T47D (cell line): ENCODE data around the gene TNS3.

Source experiments
- DNase-seq, 2 experiments: peaks; one replicate each; pipeline versions ENCODE4 v3.0.0 to v3.0.0-alpha.2; 2011 to 2012; ENCODE audit warnings: low read depth in 1 of 2, low spot score in 1 of 2
- JUND ChIP-seq: IDR thresholded peaks from 2 replicates; pipeline ENCODE4 v1.6.1; 2012; ENCODE audit warnings: low read depth
- in situ Hi-C: cut with HindIII; loops from 2 replicates; pipeline ENCODE4 v1.10.0; 2016; ENCODE audit warnings: low sequenced_read_pairs, low pct_unique_long_range_greater_than_20kb

The TNS3 gene

GRCh38 chr7:47368190-47368812 is 213.6 kb downstream of the TNS3 start:
- TF ChIP-seq JUND, result no peak
- no peak for DNase-seq
- in situ Hi-C loops, result no loop called here

GRCh38 chr7:47367369-47367768 is 214.5 kb downstream of the TNS3 start:
- TF ChIP-seq JUND, result no peak
- in situ Hi-C loops, result no loop called here

GRCh38 chr7:47366960-47367359 is 215.0 kb downstream of the TNS3 start:
- no peak for TF ChIP-seq JUND
- DNase-seq, result no peak
- in situ Hi-C loops, result no loop called here

More at GRCh38 chr7:47367369-47367768, 214.5 kb downstream of the TNS3 start:
- no peak for DNase-seq

GRCh38 chr7:47366211-47366610 is 215.7 kb downstream of the TNS3 start:
- in situ Hi-C loops, result no loop called here
- no peak for DNase-seq
- TF ChIP-seq JUND, result no peak

GRCh38 chr7:47362984-47363383 is 218.9 kb downstream of the TNS3 start:
- no peak for TF ChIP-seq JUND
- in situ Hi-C loops, result no loop called here
- no peak for DNase-seq

GRCh38 chr7:47361746-47362215 is 220.1 kb downstream of the TNS3 start:
- in situ Hi-C loops, result no loop called here

GRCh38 chr7:47361236-47361635 is 220.7 kb downstream of the TNS3 start:
- no peak for DNase-seq
- TF ChIP-seq JUND, result no peak
- in situ Hi-C loops, result no loop called here

More at GRCh38 chr7:47361746-47362215, 220.1 kb downstream of the TNS3 start:
- TF ChIP-seq JUND, result no peak
- DNase-seq, result peak in 1 of 2 experiments; percentile 63

- in situ Hi-C loops, result no loop called here
Measured at GRCh38 chr7:47360301-47360900, 221.5 kb downstream of the TNS3 start.

GRCh38 chr7:47358944-47359588 is 222.8 kb downstream of the TNS3 start:
- in situ Hi-C loops, result no loop called here
- TF ChIP-seq JUND, result no peak
- DNase-seq, result no peak

More at GRCh38 chr7:47360301-47360900, 221.5 kb downstream of the TNS3 start:
- no peak for TF ChIP-seq JUND
- no peak for DNase-seq

- TF ChIP-seq JUND, result no peak
- in situ Hi-C loops, result no loop called here
- DNase-seq, result no peak
Measured at GRCh38 chr7:47358357-47358756, 223.6 kb downstream of the TNS3 start.

GRCh38 chr7:47357863-47358262 is 224.0 kb downstream of the TNS3 start:
- in situ Hi-C loops, result no loop called here
- TF ChIP-seq JUND, result no peak
- DNase-seq, result no peak

GRCh38 chr7:47357361-47357760 is 224.6 kb downstream of the TNS3 start:
- in situ Hi-C loops, result no loop called here
- no peak for DNase-seq
- no peak for TF ChIP-seq JUND

- no peak for TF ChIP-seq JUND
- no peak for DNase-seq
- in situ Hi-C loops, result no loop called here
Measured at GRCh38 chr7:47356261-47356660, 225.7 kb downstream of the TNS3 start.
